Hematopoietic multipotent progenitor cell (in vitro differentiated cells): ENCODE results near the gene CCDC107. TPM values are rescaled to one million over a fixed set of nuclear protein-coding genes. Genes with fewer than 3 reads are reported as not detected.

Source experiments
- DNase-seq, 3 donors: peaks; one replicate each; pipeline ENCODE4 v3.0.0-alpha.2; 2011 to 2015; ENCODE audit warnings: low read depth in 2 of 3, low spot score in 2 of 3
- total RNA-seq: library from RNA; depleted of rRNA; stranded (reverse); fragments of >200 nt; gene quantifications from one replicate; pipeline ENCODE4 v1.2.3, GENCODE V29; 2012

CCDC107 gene
- total RNA-seq, 1 donor, result 5.7 TPM

DNA sequence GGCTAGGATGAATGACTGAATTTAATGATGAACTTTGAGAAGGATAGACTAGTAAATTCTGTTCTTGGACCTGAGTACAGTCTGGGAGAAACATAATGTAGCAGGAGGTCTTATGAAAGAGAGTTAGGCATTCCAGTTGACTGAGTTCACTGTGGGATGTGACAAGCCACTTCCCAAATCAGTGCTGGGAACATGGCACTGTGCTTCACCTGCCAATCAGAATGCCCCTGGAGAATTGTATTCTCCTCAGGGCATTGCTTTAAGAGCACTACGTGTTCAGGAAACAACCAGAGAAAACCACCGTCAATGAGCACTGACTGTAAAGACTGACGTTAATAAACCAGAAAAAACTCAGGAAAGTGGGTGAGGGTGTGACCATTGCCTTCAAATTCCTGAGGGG lies 1.2 kb downstream of the CCDC107 start:
- no peak for DNase-seq

- DNase-seq, result no peak
Measured at GRCh38 chr9:35660966-35661415, 2.9 kb downstream of the CCDC107 start.

GRCh38 chr9:35661756-35662350 lies 3.8 kb downstream of the CCDC107 start:
- no peak for DNase-seq

- no peak for DNase-seq
Measured at GRCh38 chr9:35662437-35662836, 4.3 kb downstream of the CCDC107 start.

DNA sequence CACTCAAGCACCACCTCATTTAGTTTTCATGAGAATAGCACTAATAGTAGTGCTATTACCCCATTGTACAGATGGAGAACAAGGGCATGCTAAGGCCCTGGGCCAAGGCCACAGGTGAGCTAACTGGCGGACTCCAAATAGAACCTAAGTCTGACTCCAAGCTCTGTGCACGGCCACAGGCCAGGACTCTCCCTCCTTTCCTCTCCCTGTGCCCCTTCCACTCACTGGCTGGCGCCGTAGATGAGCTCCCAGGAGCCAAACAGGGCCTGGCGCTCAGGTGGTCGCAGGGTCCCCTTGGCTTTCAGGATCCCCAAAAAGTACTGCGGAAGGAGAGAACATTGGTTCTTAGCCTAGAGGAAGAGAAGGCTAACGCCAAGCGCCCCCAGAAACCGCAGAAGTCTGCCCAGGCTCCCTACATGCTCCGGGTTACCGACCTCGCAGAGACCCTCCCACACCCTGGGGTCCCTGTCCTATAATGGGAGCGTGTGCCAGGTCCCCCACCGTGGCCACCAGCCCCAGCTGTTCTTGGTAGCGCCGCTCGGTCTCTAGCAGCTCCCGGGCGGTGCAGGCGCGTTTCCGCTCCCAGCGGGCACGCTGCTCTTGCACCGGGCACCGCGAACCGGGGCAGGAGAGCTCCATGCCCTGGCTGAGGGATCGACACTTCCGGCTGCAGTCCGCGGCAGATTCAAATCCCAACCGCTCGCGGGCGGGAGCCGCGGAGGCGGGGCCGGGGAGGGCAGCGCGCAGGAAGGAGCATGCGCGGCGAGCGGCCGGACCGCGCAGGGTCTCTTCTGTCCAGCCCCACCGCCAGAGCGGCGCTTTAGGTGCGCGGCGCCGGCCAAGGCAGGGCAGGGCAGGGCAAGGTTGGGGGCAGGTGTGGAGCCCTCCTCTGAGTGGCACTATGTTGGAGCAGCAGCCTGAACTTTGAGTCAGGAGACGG lies 6.7 kb downstream of the CCDC107 start, which contains the start of gene ARHGEF39:
Gene ARHGEF39 (minus strand): TSS at position 665 of the 940 bp plus-strand sequence. CDS start 26 bp downstream, at position 639.
- DNase-seq, result peak in 2 of 3 donors; percentile 53 to 57

DNA sequence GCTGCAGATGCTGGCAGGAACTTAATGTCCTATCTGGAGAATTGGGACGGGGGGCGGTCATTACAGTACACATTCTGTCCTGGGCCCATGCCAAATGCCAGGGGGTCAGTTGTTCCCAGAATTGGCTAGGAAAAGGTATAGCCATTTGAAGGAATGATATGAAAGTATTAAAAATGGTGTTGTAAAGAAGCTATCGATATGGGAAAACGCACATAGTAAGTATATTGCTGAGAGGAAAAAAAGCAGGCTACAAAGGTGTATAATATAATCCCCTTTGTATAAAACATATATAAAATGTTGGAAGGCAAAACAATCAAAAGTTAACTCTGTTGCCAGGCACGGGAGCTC lies 7.4 kb downstream of the CCDC107 start:
- DNase-seq, result no peak

GRCh38 chr9:35666045-35666444 lies 8.0 kb downstream of the CCDC107 start:
- no peak for DNase-seq

GRCh38 chr9:35666549-35666948 lies 8.5 kb downstream of the CCDC107 start:
- DNase-seq, result no peak

DNA sequence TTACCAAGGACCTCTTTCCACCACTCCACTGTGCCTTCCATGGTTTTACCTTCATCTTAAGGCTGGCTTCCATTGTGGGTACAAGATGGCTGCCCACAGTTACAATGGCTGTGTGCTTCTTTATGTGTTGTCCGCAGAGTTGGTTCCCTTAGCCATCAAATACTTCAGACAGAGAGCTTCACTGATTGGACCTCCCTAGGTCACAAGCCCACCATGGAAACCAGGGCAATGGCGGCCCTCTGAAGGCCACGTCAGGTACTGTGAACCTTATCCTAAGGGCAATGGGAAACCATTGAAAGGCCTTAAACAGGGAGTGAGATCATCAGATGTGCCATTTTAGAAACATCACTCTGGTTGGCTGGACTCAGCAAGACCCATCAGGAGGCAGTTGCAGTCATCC lies 9.8 kb downstream of the CCDC107 start:
- DNase-seq, result no peak

DNA sequence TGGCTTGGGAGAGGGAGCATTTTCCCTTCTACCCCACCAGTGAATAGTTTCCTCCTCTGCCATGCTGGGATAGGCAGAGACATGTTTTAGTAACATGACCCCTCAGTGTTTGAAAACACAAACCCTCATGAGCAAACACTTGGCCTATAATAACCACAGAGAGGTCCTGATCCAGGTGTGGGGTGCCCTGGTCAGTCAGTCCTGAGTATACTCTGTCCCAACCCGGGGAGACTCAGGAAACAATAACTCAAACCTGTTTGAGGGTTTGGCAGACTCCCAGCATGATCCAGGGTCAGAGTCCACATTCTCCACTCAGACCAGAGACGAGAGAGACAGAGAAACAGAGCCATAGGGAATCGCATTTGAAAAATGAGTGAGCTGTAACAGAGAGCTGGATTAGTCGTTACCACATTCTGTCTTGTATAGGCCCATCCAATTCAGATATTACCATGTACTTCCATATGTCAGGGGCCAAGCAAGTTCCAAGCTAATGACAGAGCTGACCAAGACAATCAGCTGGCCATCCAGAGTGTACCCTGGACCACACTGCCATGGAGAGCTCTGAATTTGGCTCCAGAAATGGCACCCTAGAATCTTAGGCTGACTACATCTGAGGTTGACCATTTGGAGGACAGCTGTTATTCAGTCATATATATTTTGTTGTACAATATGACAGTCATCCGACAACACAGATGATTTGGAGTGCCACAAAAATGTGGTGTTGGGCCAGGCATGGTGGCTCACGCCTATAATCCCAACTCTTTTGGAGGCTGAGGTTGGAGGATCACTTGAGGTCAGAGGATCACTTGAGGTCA lies 11.4 kb downstream of the CCDC107 start:
- DNase-seq, result no peak

DNA sequence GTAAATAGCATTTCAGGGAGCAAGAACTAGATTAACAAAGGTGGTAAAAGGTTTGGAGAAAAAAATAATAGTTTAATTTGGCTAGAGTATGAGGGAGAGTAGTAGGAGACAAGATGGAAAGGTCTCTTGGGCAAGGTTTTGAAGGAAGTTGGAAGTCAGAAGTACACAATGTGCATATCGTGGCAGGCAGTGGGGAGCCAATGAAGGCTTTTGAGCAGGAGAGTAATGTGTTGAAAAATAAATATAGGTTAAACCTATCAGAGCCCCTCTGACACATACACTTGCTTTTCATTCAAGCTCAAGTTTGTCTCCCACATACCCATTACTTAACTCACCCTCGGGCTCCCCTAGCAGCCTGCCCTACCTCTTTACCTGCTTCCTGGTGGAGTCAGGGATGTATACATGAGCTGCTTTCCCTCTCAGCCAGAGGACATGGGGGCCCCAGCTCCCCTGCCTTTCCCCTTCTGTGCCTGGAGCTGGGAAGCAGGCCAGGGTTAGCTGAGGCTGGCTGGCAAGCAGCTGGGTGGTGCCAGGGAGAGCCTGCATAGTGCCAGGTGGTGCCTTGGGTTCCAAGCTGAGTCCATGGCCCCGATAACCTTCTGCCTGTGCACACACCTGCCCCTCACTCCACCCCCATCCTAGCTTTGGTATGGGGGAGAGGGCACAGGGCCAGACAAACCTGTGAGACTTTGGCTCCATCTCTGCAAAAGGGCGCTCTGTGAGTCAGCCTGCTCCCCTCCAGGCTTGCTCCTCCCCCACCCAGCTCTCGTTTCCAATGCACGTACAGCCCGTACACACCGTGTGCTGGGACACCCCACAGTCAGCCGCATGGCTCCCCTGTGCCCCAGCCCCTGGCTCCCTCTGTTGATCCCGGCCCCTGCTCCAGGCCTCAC lies 15.3 kb downstream of the CCDC107 start, which contains the start of gene CA9:
Gene CA9 (plus strand): TSS at position 797 of the 893 bp plus-strand sequence. CDS start 32 bp downstream, at position 829.
- no peak for DNase-seq

- DNase-seq, result no peak
Measured at GRCh38 chr9:35674025-35674361, 15.9 kb downstream of the CCDC107 start.

- DNase-seq, result no peak
Measured at GRCh38 chr9:35675204-35675603, 17.1 kb downstream of the CCDC107 start.

GRCh38 chr9:35675732-35676392 lies 17.8 kb downstream of the CCDC107 start:
- DNase-seq, result peak in 1 of 3 donors; percentile 39

GRCh38 chr9:35679091-35679490 lies 21.0 kb downstream of the CCDC107 start:
- no peak for DNase-seq

- DNase-seq, result no peak
Measured at GRCh38 chr9:35679766-35680330, 21.8 kb downstream of the CCDC107 start.

- no peak for DNase-seq
Measured at GRCh38 chr9:35680331-35681105, 22.4 kb downstream of the CCDC107 start.

DNA sequence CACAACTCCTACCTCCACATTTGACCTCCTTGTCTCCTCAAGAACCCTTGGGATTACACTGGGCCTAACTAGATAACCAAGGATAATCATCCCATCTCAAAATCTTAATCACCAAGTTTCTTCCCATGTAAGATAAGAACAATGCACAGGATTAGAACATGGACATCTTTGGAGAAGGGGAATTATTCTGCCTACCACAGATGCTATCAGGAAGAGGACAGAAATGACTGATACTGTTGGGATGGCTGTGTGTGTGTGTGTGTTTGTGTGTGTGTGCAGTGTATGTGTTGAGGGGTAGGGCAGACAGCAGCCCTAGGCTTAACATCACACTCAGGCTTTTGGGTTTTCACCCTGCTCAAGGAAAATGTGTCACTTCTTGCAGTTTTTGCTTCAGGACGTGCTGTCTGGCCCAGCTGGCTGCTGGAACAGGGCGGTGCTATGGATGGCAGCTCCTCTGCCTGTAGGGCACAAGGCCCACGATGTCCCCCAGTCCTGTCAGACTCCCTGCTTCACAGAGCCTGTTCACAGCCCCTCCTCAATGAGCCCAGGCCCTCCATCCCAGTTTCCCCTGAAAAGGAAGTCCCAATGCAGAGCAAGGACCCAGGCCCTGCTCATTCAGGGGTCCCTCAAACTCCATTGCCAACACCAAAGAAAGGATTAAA lies 23.4 kb downstream of the CCDC107 start:
- no peak for DNase-seq
